PC-3 (cell line): Measurements from ENCODE around the gene PEX19. TPM values are rescaled to one million over a fixed set of nuclear protein-coding genes. Genes with fewer than 3 reads are reported as not detected.

Source experiments
- total RNA-seq: library from RNA; depleted of rRNA; stranded (reverse); fragments of >200 nt; gene quantifications from 2 replicates; pipeline ENCODE4 v1.2.3, GENCODE V29; 2014; rRNA removed

PEX19 gene
- total RNA-seq, 1 experiment from 2014 or later, result 63.2 TPM

Other genes starting within 250 kb of the PEX19 start
- gene KCNJ10, start 215.0 kb downstream of the PEX19 start, total RNA-seq, result 0.15 TPM in 1 of 2 replicates, not detected in the other
- gene KCNJ9, start 203.6 kb downstream of the PEX19 start, total RNA-seq, result not detected in 2 replicates
- 37.1 and 49.1 TPM in 2 replicates for gene IGSF8, start 186.5 kb downstream of the PEX19 start, total RNA-seq
- gene ATP1A2, start 169.4 kb downstream of the PEX19 start, total RNA-seq, result not detected in 2 replicates
- 0.04 TPM in 1 of 2 replicates, not detected in the other for gene ATP1A4, start 133.5 kb downstream of the PEX19 start, total RNA-seq
- gene CASQ1, start 94.6 kb downstream of the PEX19 start, total RNA-seq, result 0.12 TPM in 1 of 2 replicates, not detected in the other
- gene PEA15, start 79.7 kb downstream of the PEX19 start, total RNA-seq, result 90.3 and 128 TPM in 2 replicates
- gene DCAF8, start 22.6 kb downstream of the PEX19 start, total RNA-seq, result 122 and 139 TPM in 2 replicates
- gene COPA, start 58.1 kb upstream of the PEX19 start, total RNA-seq, result 141 and 142 TPM in 2 replicates
- gene NCSTN, start 58.2 kb upstream of the PEX19 start, total RNA-seq, result 48.2 and 49.6 TPM in 2 replicates
- gene NHLH1, start 81.9 kb upstream of the PEX19 start, total RNA-seq, result not detected in 2 replicates
- gene VANGL2, start 115.4 kb upstream of the PEX19 start, total RNA-seq, result 0.06 and 0.44 TPM in 2 replicates
- not detected in 2 replicates for gene SLAMF6, start 238.1 kb upstream of the PEX19 start, total RNA-seq